HepG2 (cell line): ENCODE data around the gene LAG3. TPM values are rescaled to one million over a fixed set of nuclear protein-coding genes. Genes with fewer than 3 reads are reported as not detected.
A peak's percentile ranks its signal among the peaks of the same experiment; 100 is the strongest.

ENCODE experiments used
- BHLHE40 ChIP-seq: IDR thresholded peaks from 2 replicates; pipeline ENCODE4 v1.6.1; 2011; ENCODE audit warnings: low read length, improper control_type of control experiment
- BRCA1 ChIP-seq: sonication (generic); formaldehyde crosslinking; IDR thresholded peaks from 2 replicates; pipeline ENCODE4 v1.4.0; 2020; ENCODE audit warnings: missing genetic modification reagents
- CREBL2 ChIP-seq: sonication (generic); formaldehyde crosslinking; IDR thresholded peaks from 2 replicates; pipeline ENCODE4 v1.8.1; 2023; ENCODE audit warnings: missing genetic modification reagents, mild to moderate bottlenecking, borderline replicate concordance
- EED ChIP-seq: sonication (generic); formaldehyde crosslinking; IDR thresholded peaks from 2 replicates; pipeline ENCODE4 v1.5.0; 2020; ENCODE audit warnings: mild to moderate bottlenecking, missing genetic modification reagents
- HHEX ChIP-seq: IDR thresholded peaks from 2 replicates; pipeline ENCODE4 v1.6.1; 2016; ENCODE audit warnings: control low read depth
- MAFF ChIP-seq: IDR thresholded peaks from 2 replicates; pipeline ENCODE4 v1.6.1; 2011; ENCODE audit warnings: low read depth, low read length, improper control_type of control experiment
- MLXIP ChIP-seq: sonication (generic); formaldehyde crosslinking; IDR thresholded peaks from 2 replicates; pipeline ENCODE4 v1.9.0; 2021; ENCODE audit warnings: missing genetic modification reagents, borderline replicate concordance
- NR3C1 ChIP-seq: sonication (generic); formaldehyde crosslinking; IDR thresholded peaks from 2 replicates; pipeline ENCODE4 v1.4.0; 2020; ENCODE audit warnings: missing genetic modification reagents
- PBX2 ChIP-seq: IDR thresholded peaks from 2 replicates; pipeline ENCODE4 v1.6.1; 2016; ENCODE audit warnings: control low read depth
- RORA ChIP-seq: sonication (generic); formaldehyde crosslinking; IDR thresholded peaks from 2 replicates; pipeline ENCODE4 v1.5.0; 2020; ENCODE audit warnings: mild to moderate bottlenecking, missing genetic modification reagents, moderate library complexity
- SP5 ChIP-seq: IDR thresholded peaks from 2 replicates; pipeline ENCODE4 v1.6.1; 2016; ENCODE audit warnings: low read depth, borderline replicate concordance
- TBL1XR1 ChIP-seq: fragments of 150-350 bp; IDR thresholded peaks from 2 replicates; pipeline ENCODE4 v1.6.1; 2014; ENCODE audit warnings: borderline replicate concordance, low read length; ENCODE audit not compliant: partially characterized antibody
- TBX2 ChIP-seq: sonication (generic); formaldehyde crosslinking; IDR thresholded peaks from 2 replicates; pipeline ENCODE4 v1.5.0; 2020; ENCODE audit warnings: missing genetic modification reagents, mild to moderate bottlenecking, borderline replicate concordance
- THAP9 ChIP-seq: sonication (generic); formaldehyde crosslinking; IDR thresholded peaks from 2 replicates; pipeline ENCODE4; 2020; ENCODE audit warnings: missing genetic modification reagents, mild to moderate bottlenecking, borderline replicate concordance
- ZBTB25 ChIP-seq: IDR thresholded peaks from 2 replicates; pipeline ENCODE4 v1.6.1; 2018; ENCODE audit warnings: missing genetic modification reagents
- ZNF556 ChIP-seq: sonication (generic); formaldehyde crosslinking; IDR thresholded peaks from 2 replicates; pipeline ENCODE4 v1.4.0; 2020; ENCODE audit warnings: mild to moderate bottlenecking, missing genetic modification reagents, borderline replicate concordance
- ZNF660 ChIP-seq: sonication (generic); formaldehyde crosslinking; IDR thresholded peaks from 2 replicates; pipeline ENCODE4 v1.5.1; 2020; ENCODE audit warnings: mild to moderate bottlenecking, low read depth, missing genetic modification reagents, borderline replicate concordance
- ZNF737 ChIP-seq: sonication (generic); formaldehyde crosslinking; IDR thresholded peaks from 2 replicates; pipeline ENCODE4 v1.5.0; 2020; ENCODE audit warnings: missing genetic modification reagents, mild to moderate bottlenecking, borderline replicate concordance
- ZNF788 ChIP-seq: sonication (generic); formaldehyde crosslinking; IDR thresholded peaks from 2 replicates; pipeline ENCODE4 v1.5.0; 2020; ENCODE audit warnings: mild to moderate bottlenecking, missing genetic modification reagents, borderline replicate concordance
- polyA plus RNA-seq, 8 experiments: library from polyadenylated mRNA; depleted of rRNA in 3 of 8; stranded (reverse) in 7 of 8; unstranded in 1 of 8; fragments of >200 nt; fragmentation: Illumina TruSeq in 4 of 8; extraction: Trizol in 4 of 8; gene quantifications; 2 replicates each; pipeline versions ENCODE4 v1.2.1 to v1.2.3, GENCODE V29; 2011 to 2016; ENCODE audit warnings: low read depth in 4 of 8, missing spikeins in 1 of 8, mixed read lengths in 1 of 8; ENCODE audit not compliant: insufficient read depth in 1 of 8
- total RNA-seq, 5 experiments: library from RNA; depleted of rRNA; stranded (reverse); fragments of >200 nt; fragmentation: Illumina TruSeq; extraction: Trizol; gene quantifications; 2 replicates each; pipeline ENCODE4 v1.2.3, GENCODE V29; 2016; ENCODE audit warnings: low read depth in 1 of 5

Gene LAG3
- total and polyA plus RNA-seq, 2 of the 13 experiments (the other 11 are each of a cell fraction or from before 2014, with no cell fraction given): 0.11 to 0.26 TPM

- TF ChIP-seq MAFF (no peak), THAP9 (CRISPR knock-in tag) (0 out of 2 replicates have a peak, but pooled peaks have one; percentile 4), SP5 (CRISPR knock-in tag) (peak; percentile 72), TBX2 (no peak; the same call in 1 of the 2 replicates), BHLHE40 (no peak), TBL1XR1 (no peak), PBX2 (no peak), HHEX (CRISPR knock-in tag) (no peak), RORA (CRISPR knock-in tag) (no peak), BRCA1 (CRISPR knock-in tag) (no peak), CREBL2 (no peak), ZBTB25 (no peak), MLXIP (CRISPR knock-in tag) (no peak), EED (CRISPR knock-in tag) (0 out of 2 replicates have a peak, but pooled peaks have one; percentile 49), ZNF737 (CRISPR knock-in tag) (no peak), ZNF660 (CRISPR knock-in tag) (no peak), NR3C1 (CRISPR knock-in tag) (no peak), ZNF556 (peak; percentile 30; the same call in 1 of the 2 replicates), ZNF788 (CRISPR knock-in tag) (peak; percentile 50; the same call in 1 of the 2 replicates)
Measured at GRCh38 chr12:6767353-6768319, 4.7 kb upstream of the LAG3 start (continued).
